ENCODE results near the gene TTLL3. TPM values are rescaled to one million over a fixed set of nuclear protein-coding genes. Genes with fewer than 3 reads are reported as not detected.

TTLL3 gene
- total and polyA plus RNA-seq, 2 of the 13 experiments (the other 11 are each of a cell fraction or from before 2014, with no cell fraction given) = 9.5 to 51.2 TPM

DNA sequence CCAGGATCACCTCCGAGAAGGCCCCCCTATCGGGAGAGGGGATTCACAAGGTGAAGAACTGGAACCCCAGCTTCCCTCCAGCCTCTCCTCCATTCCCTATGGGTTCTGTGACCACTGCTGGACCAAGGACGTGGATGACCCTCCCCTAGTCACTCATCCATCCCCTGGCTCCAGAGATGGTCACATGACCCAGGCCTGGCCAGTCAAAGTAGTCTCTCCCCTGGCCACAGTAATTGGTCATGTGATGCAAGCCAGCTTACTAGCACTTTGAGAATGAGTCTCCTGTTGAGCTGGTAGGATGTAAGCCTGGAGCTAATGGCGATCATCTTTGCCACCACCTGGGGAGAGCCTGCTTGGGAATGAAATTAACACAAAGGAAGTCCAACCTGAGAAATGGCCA, 44.2 kb upstream of the TTLL3 start:
- Histone ChIP-seq H3K9ac (ENCODE audit: insufficient read depth, low read depth, low read length) (no peak overlapping the region), H3K4me2 (ENCODE audit: low read depth, low read length) (no peak overlapping the region), H3K9me3 (ENCODE audit: low read length) (no peaks in the 10 kb centered on the region), H3K4me3 (replicated peaks in 1 of 3; ENCODE audit: insufficient read depth in 1 of 3, low read depth in 2 of 3, low read length in 3 of 3) (no peak overlapping the region), H3K79me2 (ENCODE audit: insufficient read depth, low read length) (peaks cover 13% of the 10 kb centered on the region), H3K27me3 (ENCODE audit: control insufficient read depth in 1 of 2, insufficient read depth in 2 of 2, low read length in 2 of 2) (no peaks in the 10 kb centered on the region; a peak in 1 of 5 replicates), H4K20me1 (ENCODE audit: insufficient read depth, low read length) (no peaks in the 10 kb centered on the region), H2AFZ (ENCODE audit: low read length) (no peak overlapping the region), H3K36me3 (replicated peaks in 1 of 2; ENCODE audit: control insufficient read depth in 1 of 2, insufficient read depth in 2 of 2, low read length in 2 of 2) (peaks cover 4 to 32% of the 10 kb centered on the region in 2 experiments; a peak in 4 of 5 replicates), H3K27ac (ENCODE audit: extremely low read length, insufficient read depth, low read length) (no peak overlapping the region), H3K4me1 (ENCODE audit: insufficient read depth, low read length) (peaks cover 32% of the 10 kb centered on the region)
- FAIRE-seq (no peak), ATAC-seq (no peak), DNase-seq (ENCODE audit: low spot score) (no peak)
- POLR2A ChIA-PET = interaction anchor here (1.3 kb wide), 1 partner anchor 27 kb away, joined by 4 read pairs; the partner anchor contains the start of genes ARPC4 and TADA3
- in situ Hi-C loops (cut with HindIII; ENCODE audit: extremely low pct_ligation_motif_present, low pct_unique_long_range_greater_than_20kb) (no loop called here), intact Hi-C loops (cut with micrococcal nuclease; ENCODE audit: unreplicated experiment) (no loop called here)
- TF ChIP-seq PTBP1 (IDR thresholded peaks at IDR 0.05; ENCODE audit: low read depth, low read length, poor library complexity, severe bottlenecking) (no peak), POLR2A (IDR thresholded peaks at IDR 0.05; ENCODE audit: insufficient read depth in 1 of 2, low read depth in 2 of 2, low read length in 2 of 2) (0 out of 4 replicates have a peak, but pooled peaks of 1 of the 2 experiments have one; percentile 5), RAD51 (IDR thresholded peaks at IDR 0.05; ENCODE audit: borderline replicate concordance) (peak; percentile 66; the same call in 1 of the 2 replicates)
- TF ChIP-seq, protein P1, sequence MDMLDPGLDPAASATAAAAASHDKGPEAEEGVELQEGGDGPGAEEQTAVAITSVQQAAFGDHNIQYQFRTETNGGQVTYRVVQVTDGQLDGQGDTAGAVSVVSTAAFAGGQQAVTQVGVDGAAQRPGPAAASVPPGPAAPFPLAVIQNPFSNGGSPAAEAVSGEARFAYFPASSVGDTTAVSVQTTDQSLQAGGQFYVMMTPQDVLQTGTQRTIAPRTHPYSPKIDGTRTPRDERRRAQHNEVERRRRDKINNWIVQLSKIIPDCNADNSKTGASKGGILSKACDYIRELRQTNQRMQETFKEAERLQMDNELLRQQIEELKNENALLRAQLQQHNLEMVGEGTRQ (IDR thresholded peaks at IDR 0.05; ENCODE audit: low read depth, low read length) = peak; percentile 85
- TF ChIP-seq, protein P1 (CRISPR knock-in tag; IDR thresholded peaks at IDR 0.05; ENCODE audit: borderline replicate concordance) = peak; percentile 45; the same call in 1 of the 2 replicates
- CTCF ChIA-PET (ENCODE audit: low intra/inter-chr PET ratio, low total read pairs) = no interaction called here
- BruUV-seq (replicated peaks) = no TSS peak
- WGBS (ENCODE audit: low lambda C conversion rate) = 97% methylated on average over 4 of the region's 4 CpGs

DNA sequence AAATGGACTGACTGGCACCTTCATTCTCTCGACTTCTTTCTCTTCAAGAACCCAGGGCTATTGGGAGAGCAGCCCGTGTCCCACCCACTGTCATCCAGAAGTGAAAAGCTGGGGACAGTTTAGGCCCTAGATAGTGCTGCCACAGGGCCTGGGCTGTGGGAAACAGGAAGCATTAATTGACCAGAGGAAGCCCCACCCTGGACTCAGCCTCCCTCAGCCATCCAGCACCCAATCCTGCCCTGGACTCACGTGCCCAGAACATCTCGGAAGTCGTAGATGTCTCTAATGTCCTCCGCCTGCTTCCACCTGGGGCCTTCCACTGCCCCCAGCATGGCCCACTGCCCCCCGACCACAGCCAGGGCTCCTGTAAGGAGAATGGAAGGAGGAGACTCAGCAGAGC, 42.6 kb upstream of the TTLL3 start:
- CTCF ChIA-PET (ENCODE audit: low intra/inter-chr PET ratio, low total read pairs) = no interaction called here
- POLR2A ChIA-PET = interaction anchor here (1.0 to 5.3 kb wide), 3 partner anchors 13 to 25 kb away, joined by 3 to 50 read pairs (median 5); partner anchors contain the start of genes ARPC4 and OGG1
- intact Hi-C loops (cut with micrococcal nuclease; ENCODE audit: unreplicated experiment) (no loop called here), in situ Hi-C loops (cut with HindIII; ENCODE audit: extremely low pct_ligation_motif_present, low pct_unique_long_range_greater_than_20kb) (no loop called here)
- Histone ChIP-seq H3K4me3 (replicated peaks in 1 of 3; ENCODE audit: insufficient read depth in 1 of 3, low read depth in 2 of 3, low read length in 3 of 3) (no peak overlapping the region), H4K20me1 (ENCODE audit: insufficient read depth, low read length) (no peaks in the 10 kb centered on the region), H2AFZ (ENCODE audit: low read length) (no peak overlapping the region), H3K9me3 (ENCODE audit: low read length) (no peaks in the 10 kb centered on the region), H3K9ac (ENCODE audit: insufficient read depth, low read depth, low read length) (no peak overlapping the region), H3K79me2 (ENCODE audit: insufficient read depth, low read length) (peaks cover 13% of the 10 kb centered on the region), H3K27ac (ENCODE audit: extremely low read length, insufficient read depth, low read length) (no peak overlapping the region), H3K4me1 (ENCODE audit: insufficient read depth, low read length) (peaks cover 39% of the 10 kb centered on the region), H3K27me3 (ENCODE audit: control insufficient read depth in 1 of 2, insufficient read depth in 2 of 2, low read length in 2 of 2) (no peaks in the 10 kb centered on the region; a peak in 1 of 5 replicates), H3K36me3 (replicated peaks in 1 of 2; ENCODE audit: control insufficient read depth in 1 of 2, insufficient read depth in 2 of 2, low read length in 2 of 2) (peaks cover 4 to 19% of the 10 kb centered on the region in 2 experiments; a peak in 4 of 5 replicates), H3K4me2 (ENCODE audit: low read depth, low read length) (no peak overlapping the region)
- no TSS peak for BruUV-seq (replicated peaks)
- WGBS (ENCODE audit: low lambda C conversion rate) = 94% methylated on average over 4 of the region's 7 CpGs
- no peak for DNase-seq (ENCODE audit: low spot score)
- no peak for ATAC-seq
- FAIRE-seq = no peak
- TF ChIP-seq JUN (CRISPR knock-in tag; IDR thresholded peaks at IDR 0.05) (no peak), MEF2D (CRISPR knock-in tag; IDR thresholded peaks at IDR 0.05) (no peak), GZF1 (CRISPR knock-in tag; IDR thresholded peaks at IDR 0.05) (no peak), ZNF33A (CRISPR knock-in tag; IDR thresholded peaks at IDR 0.05; ENCODE audit: borderline replicate concordance) (no peak), EEA1 (CRISPR knock-in tag; IDR thresholded peaks at IDR 0.05; ENCODE audit: borderline replicate concordance) (no peak), JUND (CRISPR knock-in tag; IDR thresholded peaks at IDR 0.05) (no peak), ZNF777 (CRISPR knock-in tag; IDR thresholded peaks at IDR 0.05) (no peak)
- TF ChIP-seq, protein P2, sequence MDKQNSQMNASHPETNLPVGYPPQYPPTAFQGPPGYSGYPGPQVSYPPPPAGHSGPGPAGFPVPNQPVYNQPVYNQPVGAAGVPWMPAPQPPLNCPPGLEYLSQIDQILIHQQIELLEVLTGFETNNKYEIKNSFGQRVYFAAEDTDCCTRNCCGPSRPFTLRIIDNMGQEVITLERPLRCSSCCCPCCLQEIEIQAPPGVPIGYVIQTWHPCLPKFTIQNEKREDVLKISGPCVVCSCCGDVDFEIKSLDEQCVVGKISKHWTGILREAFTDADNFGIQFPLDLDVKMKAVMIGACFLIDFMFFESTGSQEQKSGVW (CRISPR knock-in tag; IDR thresholded peaks at IDR 0.05; ENCODE audit: borderline replicate concordance) = no peak
- TF ChIP-seq, protein P3, sequence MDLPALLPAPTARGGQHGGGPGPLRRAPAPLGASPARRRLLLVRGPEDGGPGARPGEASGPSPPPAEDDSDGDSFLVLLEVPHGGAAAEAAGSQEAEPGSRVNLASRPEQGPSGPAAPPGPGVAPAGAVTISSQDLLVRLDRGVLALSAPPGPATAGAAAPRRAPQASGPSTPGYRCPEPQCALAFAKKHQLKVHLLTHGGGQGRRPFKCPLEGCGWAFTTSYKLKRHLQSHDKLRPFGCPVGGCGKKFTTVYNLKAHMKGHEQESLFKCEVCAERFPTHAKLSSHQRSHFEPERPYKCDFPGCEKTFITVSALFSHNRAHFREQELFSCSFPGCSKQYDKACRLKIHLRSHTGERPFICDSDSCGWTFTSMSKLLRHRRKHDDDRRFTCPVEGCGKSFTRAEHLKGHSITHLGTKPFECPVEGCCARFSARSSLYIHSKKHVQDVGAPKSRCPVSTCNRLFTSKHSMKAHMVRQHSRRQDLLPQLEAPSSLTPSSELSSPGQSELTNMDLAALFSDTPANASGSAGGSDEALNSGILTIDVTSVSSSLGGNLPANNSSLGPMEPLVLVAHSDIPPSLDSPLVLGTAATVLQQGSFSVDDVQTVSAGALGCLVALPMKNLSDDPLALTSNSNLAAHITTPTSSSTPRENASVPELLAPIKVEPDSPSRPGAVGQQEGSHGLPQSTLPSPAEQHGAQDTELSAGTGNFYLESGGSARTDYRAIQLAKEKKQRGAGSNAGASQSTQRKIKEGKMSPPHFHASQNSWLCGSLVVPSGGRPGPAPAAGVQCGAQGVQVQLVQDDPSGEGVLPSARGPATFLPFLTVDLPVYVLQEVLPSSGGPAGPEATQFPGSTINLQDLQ (CRISPR knock-in tag; IDR thresholded peaks at IDR 0.05) = no peak

Data from HepG2 (cell line).